ENCODE results near the gene PLA2G2C.

Gene PLA2G2C

GRCh38 chr1:20115916-20116315 lies 70.4 kb downstream of the PLA2G2C start:
- POLR2A ChIA-PET = no interaction called here
- CTCF ChIA-PET = no interaction called here
- TF ChIP-seq SP1 (IDR thresholded peaks at IDR 0.05) (no peak), FOXM1 (IDR thresholded peaks at IDR 0.05; ENCODE audit: borderline replicate concordance) (no peak), PKNOX1 (IDR thresholded peaks at IDR 0.05) (no peak), L3MBTL2 (conservative IDR thresholded peaks at IDR 0.05) (no peak), BHLHE40 (IDR thresholded peaks at IDR 0.05; ENCODE audit: borderline replicate concordance) (no peak), FOXA1 (IDR thresholded peaks at IDR 0.05) (no peak), ARNT (IDR thresholded peaks at IDR 0.05) (no peak), NFRKB (IDR thresholded peaks at IDR 0.05) (no peak), HDGF (IDR thresholded peaks at IDR 0.05; ENCODE audit: borderline replicate concordance) (no peak), ZNF384 (IDR thresholded peaks at IDR 0.05) (no peak), ELF4 (IDR thresholded peaks at IDR 0.05) (no peak), CTBP1 (IDR thresholded peaks at IDR 0.05; ENCODE audit: borderline replicate concordance) (no peak), LEF1 (IDR thresholded peaks at IDR 0.05; ENCODE audit: borderline replicate concordance) (no peak), TARDBP (IDR thresholded peaks at IDR 0.05) (no peak), SUZ12 (IDR thresholded peaks at IDR 0.05) (no peak), FOXK2 (IDR thresholded peaks at IDR 0.05) (no peak)
- no peak for DNase-seq (ENCODE audit: extremely low spot score)

GRCh38 chr1:20115479-20115878 lies 70.8 kb downstream of the PLA2G2C start:
- ChIA-PET CTCF (no interaction called here), POLR2A (no interaction called here)
- no peak for TF ChIP-seq ELF4 (IDR thresholded peaks at IDR 0.05)
- TF ChIP-seq FOXM1 (IDR thresholded peaks at IDR 0.05; ENCODE audit: borderline replicate concordance) = no peak
- TF ChIP-seq SP1 (IDR thresholded peaks at IDR 0.05) = no peak
- TF ChIP-seq FOXA1 (IDR thresholded peaks at IDR 0.05) = no peak
- TF ChIP-seq BHLHE40 (IDR thresholded peaks at IDR 0.05; ENCODE audit: borderline replicate concordance) = no peak
- no peak for TF ChIP-seq HDGF (IDR thresholded peaks at IDR 0.05; ENCODE audit: borderline replicate concordance)
- no peak for TF ChIP-seq FOXK2 (IDR thresholded peaks at IDR 0.05)
- no peak for TF ChIP-seq ZNF384 (IDR thresholded peaks at IDR 0.05)
- no peak for TF ChIP-seq L3MBTL2 (conservative IDR thresholded peaks at IDR 0.05)
- TF ChIP-seq ARNT (IDR thresholded peaks at IDR 0.05) = no peak
- TF ChIP-seq NFRKB (IDR thresholded peaks at IDR 0.05) = no peak
- TF ChIP-seq CTBP1 (IDR thresholded peaks at IDR 0.05; ENCODE audit: borderline replicate concordance) = no peak
- no peak for TF ChIP-seq TARDBP (IDR thresholded peaks at IDR 0.05)
- no peak for TF ChIP-seq PKNOX1 (IDR thresholded peaks at IDR 0.05)
- TF ChIP-seq SUZ12 (IDR thresholded peaks at IDR 0.05) = no peak
- TF ChIP-seq LEF1 (IDR thresholded peaks at IDR 0.05; ENCODE audit: borderline replicate concordance) = no peak
- no peak for DNase-seq (ENCODE audit: extremely low spot score)

GRCh38 chr1:20114021-20114648 lies 72.2 kb downstream of the PLA2G2C start:
- TF ChIP-seq TARDBP (IDR thresholded peaks at IDR 0.05) (no peak), PKNOX1 (IDR thresholded peaks at IDR 0.05) (no peak), HDGF (IDR thresholded peaks at IDR 0.05; ENCODE audit: borderline replicate concordance) (no peak), ELF4 (IDR thresholded peaks at IDR 0.05) (no peak), FOXA1 (IDR thresholded peaks at IDR 0.05) (no peak), ARNT (IDR thresholded peaks at IDR 0.05) (no peak), SP1 (IDR thresholded peaks at IDR 0.05) (no peak), FOXK2 (IDR thresholded peaks at IDR 0.05) (no peak)
- ChIA-PET POLR2A (no interaction called here), CTCF (no interaction called here)
- DNase-seq (ENCODE audit: extremely low spot score) = no peak
